GM18861 (cell line): ENCODE results near the gene CTSK.
A peak's percentile ranks its signal among the peaks of the same experiment; 100 is the strongest.
"Not testable (repeated sequence)": the region's sequence is repeated elsewhere in the genome, so short reads cannot be mapped to it uniquely, and the experiment has no call there.

Experiments
- ATAC-seq: cut with Tn5 transposase; IDR thresholded peaks from one replicate; pipeline ENCODE4 v1.9.1; 2021; ENCODE audit not compliant: unreplicated experiment

CTSK gene

GRCh38 chr1:150807249-150808023 lies 624 bp downstream of the CTSK start:
- no peak for ATAC-seq

DNA sequence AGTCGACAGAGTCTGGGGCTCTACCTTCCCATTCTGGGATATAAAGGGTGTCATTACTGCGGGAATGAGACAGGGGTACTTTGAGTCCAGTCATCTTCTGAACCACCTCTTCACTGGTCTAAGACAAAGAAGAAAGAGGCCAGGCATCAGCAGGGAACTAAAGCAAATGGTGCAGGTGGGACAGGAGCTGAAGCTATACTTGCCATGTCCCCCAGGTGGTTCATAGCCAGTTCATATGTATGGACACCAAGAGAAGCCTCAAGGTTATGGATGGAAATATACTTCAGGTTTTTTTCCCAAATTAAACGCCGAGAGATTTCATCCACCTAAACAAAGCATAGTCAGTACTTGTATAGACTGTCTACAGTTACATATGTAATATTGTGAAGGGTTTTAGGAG lies 2.2 kb downstream of the CTSK start:
- ATAC-seq: no peak

DNA sequence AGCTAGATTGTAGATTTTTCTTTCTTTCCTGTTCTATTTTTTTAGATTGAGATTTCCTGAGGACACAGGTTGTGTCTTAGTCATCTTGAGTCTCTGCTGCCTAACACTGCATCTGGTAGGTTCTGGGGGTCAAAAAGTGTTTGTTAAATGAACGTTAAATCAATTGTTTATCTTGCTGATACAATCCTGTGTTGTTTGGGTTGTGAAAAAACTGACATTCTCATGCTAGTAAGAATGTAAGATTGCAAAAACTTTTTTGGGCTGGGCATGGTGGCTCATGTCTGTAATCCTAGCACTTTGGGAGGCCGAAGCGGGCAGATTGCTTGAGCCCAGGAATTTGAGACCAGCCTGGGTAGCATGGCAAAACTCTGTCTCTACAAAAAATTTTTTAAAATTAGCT lies 3.4 kb downstream of the CTSK start:
- no peak for ATAC-seq

- no peak for ATAC-seq
These were observed 9.0 kb downstream of the CTSK start for GRCh38 chr1:150799089-150799488.

DNA sequence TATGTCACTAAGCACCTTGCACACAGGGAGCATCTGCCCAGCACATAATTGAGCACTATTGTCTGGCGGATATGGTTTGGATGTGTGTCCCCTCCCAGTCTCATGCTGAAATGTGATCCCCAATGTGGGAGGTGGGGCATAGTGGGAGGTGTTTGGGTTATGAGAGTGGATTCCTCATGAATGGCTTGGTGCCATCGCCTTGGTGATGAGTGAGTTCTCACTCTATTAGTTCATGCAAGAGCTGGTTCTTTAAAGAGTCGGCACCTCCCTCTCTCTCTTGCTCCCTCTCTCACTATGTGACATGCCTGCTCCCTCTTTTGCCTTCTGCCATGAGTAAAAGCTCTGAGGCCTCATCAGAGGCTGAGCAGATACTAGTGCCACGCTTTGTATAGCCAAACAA lies 9.5 kb downstream of the CTSK start:
- ATAC-seq: no peak

GRCh38 chr1:150796374-150796773 lies 11.7 kb downstream of the CTSK start:
- ATAC-seq: no peak

DNA sequence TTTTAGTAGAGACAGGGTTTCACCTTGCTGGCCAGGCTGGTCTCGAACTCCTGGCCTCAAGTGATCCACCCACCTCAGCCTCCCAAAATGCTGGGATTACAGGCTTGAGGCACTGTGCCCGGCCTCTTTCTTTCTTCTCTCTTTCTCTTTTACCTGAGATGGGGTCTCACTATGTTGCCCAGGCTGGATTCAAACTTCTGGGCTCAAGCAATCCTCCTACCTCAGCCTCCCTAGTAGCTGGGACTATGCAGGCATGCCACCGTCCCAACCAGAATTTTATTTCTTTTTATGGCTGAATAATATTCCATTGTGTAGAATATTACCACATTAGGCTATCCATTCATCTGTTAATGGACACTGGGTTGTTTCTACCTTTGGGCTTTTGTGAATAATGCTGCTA lies 14.3 kb downstream of the CTSK start:
- ATAC-seq: not testable (repeated sequence)

GRCh38 chr1:150793221-150793620 lies 14.8 kb downstream of the CTSK start:
- no peak for ATAC-seq

DNA sequence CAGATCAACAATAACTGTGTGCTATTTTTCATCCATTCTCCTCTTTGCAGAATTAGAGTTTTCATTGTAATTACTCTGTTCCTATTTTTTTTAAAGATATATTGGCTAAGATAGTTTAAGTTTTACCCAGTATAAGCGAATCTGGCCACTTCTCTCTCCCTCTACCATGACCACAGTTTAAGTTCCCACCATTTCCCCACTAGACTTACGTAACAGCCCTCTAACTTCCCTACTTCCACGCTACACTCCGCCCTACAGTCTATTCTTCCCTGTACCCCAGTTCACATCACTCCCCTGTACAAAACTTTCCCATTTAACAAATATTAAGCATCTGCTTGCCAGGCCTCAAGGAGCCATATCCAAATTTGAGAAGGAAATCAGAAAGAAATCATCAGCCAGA lies 16.5 kb downstream of the CTSK start:
- ATAC-seq: no peak

DNA sequence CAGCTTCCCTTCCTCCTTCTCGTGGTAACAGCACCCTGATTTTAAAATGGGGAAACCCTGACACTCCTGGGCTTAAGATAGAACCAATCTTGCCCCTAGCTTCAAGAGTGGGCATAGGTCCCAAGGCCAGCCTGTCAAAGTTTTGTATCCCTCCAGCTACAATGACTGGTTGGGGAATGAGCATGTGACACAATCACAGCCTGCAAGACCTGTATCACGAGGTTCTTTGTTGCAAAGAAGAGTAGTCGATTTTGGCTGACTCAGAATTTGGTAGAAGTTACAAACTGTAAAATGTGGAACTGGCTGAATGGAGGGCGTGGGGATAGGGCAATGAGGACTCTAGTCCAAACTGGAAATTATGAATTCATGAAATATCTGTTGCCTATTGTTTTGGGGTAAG lies 18.7 kb downstream of the CTSK start:
- ATAC-seq: no peak

DNA sequence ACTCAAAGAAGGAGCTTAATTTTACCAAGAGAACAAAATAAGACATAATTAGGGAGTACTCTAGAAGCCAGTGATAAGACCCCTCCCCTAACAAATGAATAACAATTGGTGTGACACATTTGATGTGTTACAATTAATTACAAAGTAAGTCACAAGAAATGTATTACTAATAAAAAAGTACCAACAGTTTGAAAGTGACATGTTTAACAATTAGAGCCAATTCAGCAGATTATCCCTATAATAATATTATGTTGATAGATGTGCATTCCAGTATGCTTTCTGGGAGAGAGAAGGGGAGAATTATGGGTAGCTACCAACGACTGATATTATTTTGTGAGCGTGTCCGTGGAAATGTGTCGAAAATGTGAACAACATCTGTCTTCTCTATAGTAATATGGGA lies 19.1 kb downstream of the CTSK start:
- no peak for ATAC-seq

DNA sequence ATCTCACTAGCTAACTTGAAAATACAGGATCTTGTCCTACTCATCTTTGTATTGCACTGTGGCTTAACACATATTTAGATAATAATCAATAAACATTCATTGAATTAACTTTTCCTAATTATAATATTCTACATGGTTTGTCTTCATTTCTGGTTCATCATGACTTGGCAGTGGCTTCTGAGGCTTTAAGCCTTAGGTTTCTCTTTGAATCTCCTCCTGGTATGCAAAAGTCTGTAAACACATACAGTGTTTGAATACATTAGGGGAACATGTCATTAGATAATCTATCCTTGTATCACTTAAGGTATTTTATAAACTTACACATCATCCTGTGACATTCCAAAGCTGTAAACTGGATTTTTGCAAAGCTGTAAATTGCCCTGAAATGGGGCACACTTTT lies 20.6 kb downstream of the CTSK start:
- no peak for ATAC-seq

DNA sequence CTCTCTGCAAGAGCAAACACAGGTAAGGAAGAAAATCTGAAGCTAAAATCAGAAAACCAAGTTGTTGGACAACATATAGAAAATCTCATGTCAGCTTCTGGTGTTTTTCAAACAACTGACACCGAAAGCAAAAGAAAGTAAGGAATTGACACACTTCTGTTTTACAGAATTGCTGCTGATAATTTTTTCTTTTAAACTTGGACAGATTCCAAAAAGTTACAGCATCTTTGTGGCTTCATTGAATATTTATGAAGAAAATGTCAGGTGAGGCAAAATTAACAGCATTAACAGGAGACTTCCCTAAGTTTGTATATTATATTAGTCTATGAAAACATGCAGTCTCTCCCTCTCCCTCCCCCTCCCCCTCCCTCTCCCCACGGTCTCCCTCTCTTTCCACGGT lies 27.6 kb downstream of the CTSK start:
- no peak for ATAC-seq

GRCh38 chr1:150778409-150778808 lies 29.7 kb downstream of the CTSK start:
- no peak for ATAC-seq

DNA sequence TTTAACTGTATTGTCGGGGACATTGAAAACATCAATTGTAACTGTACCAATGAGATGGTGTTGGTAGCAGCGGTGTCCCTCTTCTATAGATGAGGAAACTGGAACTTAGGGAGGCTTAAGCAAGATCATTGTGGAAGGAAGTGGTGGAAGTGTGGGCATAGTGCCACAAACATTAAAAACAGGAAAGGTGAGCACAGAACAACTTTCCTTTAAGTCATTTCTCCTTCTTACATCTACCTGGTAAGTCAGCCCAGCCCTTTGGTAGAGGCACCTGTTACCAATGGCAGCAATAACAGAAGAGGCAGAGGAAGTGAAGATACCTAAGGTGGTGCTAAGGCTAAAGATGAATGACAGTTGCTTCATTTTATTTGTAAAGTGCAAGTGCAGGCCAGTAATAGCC lies 30.5 kb downstream of the CTSK start:
- ATAC-seq: no peak

GRCh38 chr1:150775931-150776505 lies 32.0 kb downstream of the CTSK start:
- ATAC-seq: not testable (repeated sequence)

- ATAC-seq: no peak
These were observed 32.8 kb downstream of the CTSK start for GRCh38 chr1:150775276-150775675.

GRCh38 chr1:150772326-150772725 lies 35.7 kb downstream of the CTSK start:
- ATAC-seq: no peak

GRCh38 chr1:150767704-150768103 lies 40.4 kb downstream of the CTSK start:
- ATAC-seq: not testable (repeated sequence)

DNA sequence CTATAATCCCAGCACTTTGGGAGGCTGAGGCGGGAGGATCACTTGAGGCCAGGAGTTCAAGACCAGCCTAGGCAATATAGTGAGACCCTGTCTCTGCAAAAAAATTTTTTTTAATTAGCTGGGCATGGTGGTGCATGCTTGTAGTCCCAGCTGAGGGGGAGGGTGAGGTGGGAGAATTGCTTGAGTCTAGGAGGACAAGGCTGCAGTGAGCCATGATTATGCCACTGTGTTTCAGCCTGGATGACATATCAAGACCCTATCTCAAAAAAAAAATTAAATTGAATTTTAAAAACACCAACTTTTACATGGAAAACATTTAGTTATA lies 42.1 kb downstream of the CTSK start:
- not testable (repeated sequence) for ATAC-seq

DNA sequence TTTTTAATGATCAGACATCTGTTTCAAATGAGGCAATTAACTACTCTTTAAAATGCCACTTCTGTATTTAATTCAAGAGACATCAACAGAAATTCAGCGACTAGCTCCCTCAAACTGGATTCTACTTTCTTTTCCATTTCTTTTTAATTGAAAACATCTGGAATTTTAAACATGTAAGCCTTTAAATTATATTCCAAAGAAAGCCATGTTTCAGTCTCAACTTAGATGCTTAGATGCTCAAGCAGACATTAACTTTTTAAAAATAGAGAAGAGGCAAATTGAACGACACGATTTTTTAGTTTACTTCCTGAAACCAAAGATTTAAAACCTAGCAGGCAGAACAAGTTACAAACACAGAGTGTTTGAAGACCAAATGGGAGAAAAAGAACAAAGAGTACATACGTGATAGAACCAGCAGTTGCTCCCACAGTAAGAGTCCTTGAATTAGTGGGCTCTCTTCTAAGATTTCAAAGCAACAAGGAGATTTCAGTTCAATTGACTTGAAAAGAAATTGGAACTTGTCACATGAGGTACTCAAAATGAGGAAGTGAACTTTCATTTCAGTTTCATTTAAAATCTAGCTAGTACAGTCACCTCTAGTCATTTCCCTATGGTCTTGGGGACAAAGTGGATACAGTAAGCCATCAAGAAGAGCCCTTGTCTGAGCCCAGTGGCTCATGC lies 42.6 kb downstream of the CTSK start, which contains the start of gene CTSS:
Gene CTSS, minus strand, starts transcription at position 483 of the 681 bp plus-strand sequence. CDS start 1,015 bp downstream, outside the sequence.
- ATAC-seq: peak; percentile 82

DNA sequence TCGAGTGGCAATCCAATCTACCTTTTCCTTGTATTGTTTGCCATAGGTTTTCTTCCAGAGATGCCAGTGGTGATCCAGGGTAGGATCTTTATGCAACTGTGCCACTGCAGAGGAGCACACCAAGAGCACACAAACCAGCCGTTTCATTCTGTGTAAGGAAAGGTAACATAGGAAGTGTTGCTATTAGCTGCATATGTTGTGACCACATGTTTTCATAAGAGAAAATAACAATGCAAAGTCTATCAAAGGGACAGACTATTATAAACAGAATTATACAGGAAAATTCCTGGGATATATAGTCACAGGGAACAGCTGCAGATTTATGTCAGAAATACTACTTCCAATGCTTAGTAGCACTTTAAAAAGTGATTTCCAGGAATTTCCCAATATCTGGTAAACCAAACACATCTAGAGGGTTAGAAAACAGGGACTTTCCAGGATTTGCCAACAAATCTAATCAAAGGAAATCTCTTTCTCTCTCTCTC lies 43.4 kb downstream of the CTSK start:
- ATAC-seq: no peak
